DLD1 (cell line): ENCODE measurements around the gene ASCC1.

Experiments
- in situ Hi-C: cut with HindIII; loops from 2 replicates; pipeline ENCODE4 v1.10.0; 2017; ENCODE audit warnings: low sequenced_read_pairs

ASCC1 gene

GRCh38 chr10:72056113-72056512, 160.0 kb downstream of the ASCC1 start:
- in situ Hi-C loops = no loop called here

GRCh38 chr10:72053690-72054089, 162.4 kb downstream of the ASCC1 start:
- in situ Hi-C loops = no loop called here

GRCh38 chr10:72050873-72051272, 165.2 kb downstream of the ASCC1 start:
- in situ Hi-C loops = no loop called here

GRCh38 chr10:72049969-72050781, 165.9 kb downstream of the ASCC1 start:
- in situ Hi-C loops = no loop called here

- in situ Hi-C loops = no loop called here
These were observed 166.6 kb downstream of the ASCC1 start for GRCh38 chr10:72049472-72049871.

- in situ Hi-C loops = no loop called here
These were observed 167.5 kb downstream of the ASCC1 start for GRCh38 chr10:72048450-72049124.
